Measurements from ENCODE around the gene SPSB3. TPM values are rescaled to one million over a fixed set of nuclear protein-coding genes. Genes with fewer than 3 reads are reported as not detected.

SPSB3 gene
- total and polyA plus RNA-seq, 2 of the 13 experiments (the other 11 are each of a cell fraction or from before 2014, with no cell fraction given): 13.2 to 21.9 TPM

DNA sequence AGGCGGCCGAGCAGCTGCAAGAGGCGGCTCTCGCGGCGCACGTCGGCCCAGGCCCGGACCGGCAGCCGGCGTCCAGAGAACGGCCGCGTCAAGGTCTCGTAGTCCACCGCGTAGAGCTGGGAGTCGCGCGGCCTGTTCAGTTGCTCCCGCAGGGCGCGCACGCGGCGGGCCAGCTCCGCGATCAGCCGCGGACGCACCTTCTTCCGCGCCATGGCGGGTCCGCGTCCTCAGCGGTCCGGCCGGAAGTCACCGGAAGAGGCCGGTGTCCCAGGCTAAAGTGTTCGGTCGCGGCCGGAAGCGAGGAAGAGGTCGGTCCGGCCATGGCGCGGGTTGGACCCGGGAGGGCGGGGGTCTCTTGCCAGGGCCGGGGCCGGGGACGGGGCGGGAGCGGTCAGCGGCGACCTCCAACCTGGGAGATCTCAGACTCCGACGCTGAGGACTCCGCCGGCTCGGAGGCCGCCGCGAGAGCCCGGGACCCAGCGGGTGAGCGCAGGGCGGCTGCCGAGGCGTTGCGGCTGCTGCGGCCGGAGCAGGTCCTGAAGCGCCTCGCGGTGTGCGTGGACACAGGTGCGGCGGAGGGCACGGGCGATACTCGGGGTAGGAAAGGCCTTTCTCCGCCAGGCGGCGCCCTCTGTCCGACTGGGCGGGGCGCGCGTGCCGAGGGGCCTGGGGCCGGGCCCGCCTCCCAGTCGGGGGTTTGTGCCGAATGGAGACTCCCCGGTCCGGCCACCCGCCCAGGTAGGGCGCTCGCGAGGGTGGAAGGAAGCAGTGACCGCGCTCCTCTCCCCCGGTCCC, 9.3 kb downstream of the SPSB3 start, which contains the start of gene MRPS34 (continued):
- TF ChIP-seq KMT2B (CRISPR knock-in tag; IDR thresholded peaks at IDR 0.05) (peak; percentile 85), ZNF354B (CRISPR knock-in tag; IDR thresholded peaks at IDR 0.05) (no peak), GATA4 (IDR thresholded peaks at IDR 0.05; ENCODE audit: borderline replicate concordance, low read depth) (no peak), KLF12 (CRISPR knock-in tag; IDR thresholded peaks at IDR 0.05; ENCODE audit: borderline replicate concordance) (peak; percentile 94), PITX1 (CRISPR knock-in tag; IDR thresholded peaks at IDR 0.05) (no peak), ZNF749 (CRISPR knock-in tag; IDR thresholded peaks at IDR 0.05; ENCODE audit: borderline replicate concordance) (peak; percentile 79; the same call in 1 of the 2 replicates), ZNF547 (CRISPR knock-in tag; IDR thresholded peaks at IDR 0.05) (peak; percentile 65), ZNF720 (CRISPR knock-in tag; IDR thresholded peaks at IDR 0.05) (no peak; the same call in 1 of the 2 replicates), CHCHD3 (CRISPR knock-in tag; IDR thresholded peaks at IDR 0.05) (no peak), FOXC1 (CRISPR knock-in tag; IDR thresholded peaks at IDR 0.05; ENCODE audit: borderline replicate concordance) (peak; percentile 78; the same call in 1 of the 2 replicates), HNRNPL (IDR thresholded peaks at IDR 0.05; ENCODE audit: low read depth, low read length) (0 out of 2 replicates have a peak, but pooled peaks have one; percentile 10), ZNF629 (CRISPR knock-in tag; conservative IDR thresholded peaks at IDR 0.05) (peak; percentile 68), ZBTB21 (CRISPR knock-in tag; IDR thresholded peaks at IDR 0.05) (peak; percentile 53; the same call in 1 of the 2 replicates)
- TF ChIP-seq, protein P1, sequence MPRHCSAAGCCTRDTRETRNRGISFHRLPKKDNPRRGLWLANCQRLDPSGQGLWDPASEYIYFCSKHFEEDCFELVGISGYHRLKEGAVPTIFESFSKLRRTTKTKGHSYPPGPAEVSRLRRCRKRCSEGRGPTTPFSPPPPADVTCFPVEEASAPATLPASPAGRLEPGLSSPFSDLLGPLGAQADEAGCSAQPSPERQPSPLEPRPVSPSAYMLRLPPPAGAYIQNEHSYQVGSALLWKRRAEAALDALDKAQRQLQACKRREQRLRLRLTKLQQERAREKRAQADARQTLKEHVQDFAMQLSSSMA (CRISPR knock-in tag; IDR thresholded peaks at IDR 0.05): no peak
- TF ChIP-seq, protein P2, sequence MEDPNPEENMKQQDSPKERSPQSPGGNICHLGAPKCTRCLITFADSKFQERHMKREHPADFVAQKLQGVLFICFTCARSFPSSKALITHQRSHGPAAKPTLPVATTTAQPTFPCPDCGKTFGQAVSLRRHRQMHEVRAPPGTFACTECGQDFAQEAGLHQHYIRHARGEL (CRISPR knock-in tag; IDR thresholded peaks at IDR 0.05): no peak
- TF ChIP-seq, protein P3, sequence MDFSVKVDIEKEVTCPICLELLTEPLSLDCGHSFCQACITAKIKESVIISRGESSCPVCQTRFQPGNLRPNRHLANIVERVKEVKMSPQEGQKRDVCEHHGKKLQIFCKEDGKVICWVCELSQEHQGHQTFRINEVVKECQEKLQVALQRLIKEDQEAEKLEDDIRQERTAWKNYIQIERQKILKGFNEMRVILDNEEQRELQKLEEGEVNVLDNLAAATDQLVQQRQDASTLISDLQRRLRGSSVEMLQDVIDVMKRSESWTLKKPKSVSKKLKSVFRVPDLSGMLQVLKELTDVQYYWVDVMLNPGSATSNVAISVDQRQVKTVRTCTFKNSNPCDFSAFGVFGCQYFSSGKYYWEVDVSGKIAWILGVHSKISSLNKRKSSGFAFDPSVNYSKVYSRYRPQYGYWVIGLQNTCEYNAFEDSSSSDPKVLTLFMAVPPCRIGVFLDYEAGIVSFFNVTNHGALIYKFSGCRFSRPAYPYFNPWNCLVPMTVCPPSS (IDR thresholded peaks at IDR 0.05): no peak
- TF ChIP-seq, protein P4, sequence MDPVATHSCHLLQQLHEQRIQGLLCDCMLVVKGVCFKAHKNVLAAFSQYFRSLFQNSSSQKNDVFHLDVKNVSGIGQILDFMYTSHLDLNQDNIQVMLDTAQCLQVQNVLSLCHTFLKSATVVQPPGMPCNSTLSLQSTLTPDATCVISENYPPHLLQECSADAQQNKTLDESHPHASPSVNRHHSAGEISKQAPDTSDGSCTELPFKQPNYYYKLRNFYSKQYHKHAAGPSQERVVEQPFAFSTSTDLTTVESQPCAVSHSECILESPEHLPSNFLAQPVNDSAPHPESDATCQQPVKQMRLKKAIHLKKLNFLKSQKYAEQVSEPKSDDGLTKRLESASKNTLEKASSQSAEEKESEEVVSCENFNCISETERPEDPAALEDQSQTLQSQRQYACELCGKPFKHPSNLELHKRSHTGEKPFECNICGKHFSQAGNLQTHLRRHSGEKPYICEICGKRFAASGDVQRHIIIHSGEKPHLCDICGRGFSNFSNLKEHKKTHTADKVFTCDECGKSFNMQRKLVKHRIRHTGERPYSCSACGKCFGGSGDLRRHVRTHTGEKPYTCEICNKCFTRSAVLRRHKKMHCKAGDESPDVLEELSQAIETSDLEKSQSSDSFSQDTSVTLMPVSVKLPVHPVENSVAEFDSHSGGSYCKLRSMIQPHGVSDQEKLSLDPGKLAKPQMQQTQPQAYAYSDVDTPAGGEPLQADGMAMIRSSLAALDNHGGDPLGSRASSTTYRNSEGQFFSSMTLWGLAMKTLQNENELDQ (CRISPR knock-in tag; IDR thresholded peaks at IDR 0.05; ENCODE audit: borderline replicate concordance): peak; percentile 35; the same call in 1 of the 2 replicates
- TF ChIP-seq, protein P5, sequence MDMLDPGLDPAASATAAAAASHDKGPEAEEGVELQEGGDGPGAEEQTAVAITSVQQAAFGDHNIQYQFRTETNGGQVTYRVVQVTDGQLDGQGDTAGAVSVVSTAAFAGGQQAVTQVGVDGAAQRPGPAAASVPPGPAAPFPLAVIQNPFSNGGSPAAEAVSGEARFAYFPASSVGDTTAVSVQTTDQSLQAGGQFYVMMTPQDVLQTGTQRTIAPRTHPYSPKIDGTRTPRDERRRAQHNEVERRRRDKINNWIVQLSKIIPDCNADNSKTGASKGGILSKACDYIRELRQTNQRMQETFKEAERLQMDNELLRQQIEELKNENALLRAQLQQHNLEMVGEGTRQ (IDR thresholded peaks at IDR 0.05; ENCODE audit: low read depth, low read length): no peak
- TF ChIP-seq, protein P5 (CRISPR knock-in tag; IDR thresholded peaks at IDR 0.05; ENCODE audit: borderline replicate concordance): peak; percentile 36; the same call in 1 of the 2 replicates
- TF ChIP-seq, protein P6, sequence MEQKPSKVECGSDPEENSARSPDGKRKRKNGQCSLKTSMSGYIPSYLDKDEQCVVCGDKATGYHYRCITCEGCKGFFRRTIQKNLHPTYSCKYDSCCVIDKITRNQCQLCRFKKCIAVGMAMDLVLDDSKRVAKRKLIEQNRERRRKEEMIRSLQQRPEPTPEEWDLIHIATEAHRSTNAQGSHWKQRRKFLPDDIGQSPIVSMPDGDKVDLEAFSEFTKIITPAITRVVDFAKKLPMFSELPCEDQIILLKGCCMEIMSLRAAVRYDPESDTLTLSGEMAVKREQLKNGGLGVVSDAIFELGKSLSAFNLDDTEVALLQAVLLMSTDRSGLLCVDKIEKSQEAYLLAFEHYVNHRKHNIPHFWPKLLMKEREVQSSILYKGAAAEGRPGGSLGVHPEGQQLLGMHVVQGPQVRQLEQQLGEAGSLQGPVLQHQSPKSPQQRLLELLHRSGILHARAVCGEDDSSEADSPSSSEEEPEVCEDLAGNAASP (CRISPR knock-in tag; IDR thresholded peaks at IDR 0.05; ENCODE audit: borderline replicate concordance): peak; percentile 8; the same call in 1 of the 2 replicates

Data from HepG2 (cell line).